Pulmonary artery endothelial cell (primary cell): ENCODE results near the gene DMD. TPM values are rescaled to one million over a fixed set of nuclear protein-coding genes. Genes with fewer than 3 reads are reported as not detected.

ENCODE experiments used
- DNase-seq: peaks from one replicate; pipeline ENCODE4 v3.0.0-alpha.2; 2011; ENCODE audit warnings: low read depth, low spot score
- total RNA-seq: library from RNA; depleted of rRNA; stranded (reverse); fragments of >200 nt; gene quantifications from 2 replicates; pipeline ENCODE4 v1.2.3, GENCODE V29; 2014

Gene DMD
- total RNA-seq, 1 donor from 2014 or later, result 5.7 TPM

- no peak for DNase-seq
These were observed 1896.4 kb downstream of the DMD start for GRCh38 chrX:31314921-31315320.

- no peak for DNase-seq
These were observed 1903.4 kb downstream of the DMD start for GRCh38 chrX:31307952-31308351.

GRCh38 chrX:31302573-31303075, 1908.7 kb downstream of the DMD start:
- DNase-seq, result no peak

DNA sequence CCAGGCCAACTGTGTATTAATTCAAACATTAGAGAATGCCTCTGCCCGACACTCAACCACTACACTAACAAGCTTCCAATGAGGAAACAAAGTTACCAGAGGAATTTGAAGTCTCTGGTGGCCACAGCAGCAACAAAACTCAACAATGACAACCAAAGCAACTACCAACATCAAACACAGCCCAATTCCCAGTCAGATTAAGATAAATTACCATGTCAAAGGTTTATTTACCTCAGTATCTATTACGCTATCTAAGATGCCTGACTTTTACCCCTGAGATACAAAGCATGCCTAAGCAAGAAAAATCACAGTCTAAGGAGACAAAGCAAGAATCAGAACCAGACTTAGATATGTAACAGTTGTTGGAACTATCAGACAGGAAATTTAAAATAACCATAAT, 1909.4 kb downstream of the DMD start:
- no peak for DNase-seq

DNA sequence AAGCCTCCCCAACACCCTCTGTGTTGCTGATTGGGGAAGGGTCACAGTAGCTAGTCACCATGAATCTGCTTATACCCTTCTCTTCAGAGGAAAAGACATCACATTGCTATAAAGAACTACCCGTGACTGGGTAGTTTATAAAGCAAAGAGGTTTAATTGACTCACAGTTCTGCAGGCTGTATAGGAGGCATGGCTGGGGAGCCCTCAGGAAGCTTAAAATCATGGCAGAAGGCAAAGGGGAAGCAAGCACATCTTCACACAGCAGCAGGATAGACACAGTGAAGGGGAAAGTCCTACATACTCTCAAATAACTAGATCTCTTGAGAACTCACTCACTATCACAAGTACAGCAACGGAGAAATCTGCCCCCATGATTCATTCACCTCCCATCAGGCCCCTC, 1910.1 kb downstream of the DMD start:
- DNase-seq, result no peak

- DNase-seq, result no peak
These were observed 1912.4 kb downstream of the DMD start for GRCh38 chrX:31298916-31299315.

DNA sequence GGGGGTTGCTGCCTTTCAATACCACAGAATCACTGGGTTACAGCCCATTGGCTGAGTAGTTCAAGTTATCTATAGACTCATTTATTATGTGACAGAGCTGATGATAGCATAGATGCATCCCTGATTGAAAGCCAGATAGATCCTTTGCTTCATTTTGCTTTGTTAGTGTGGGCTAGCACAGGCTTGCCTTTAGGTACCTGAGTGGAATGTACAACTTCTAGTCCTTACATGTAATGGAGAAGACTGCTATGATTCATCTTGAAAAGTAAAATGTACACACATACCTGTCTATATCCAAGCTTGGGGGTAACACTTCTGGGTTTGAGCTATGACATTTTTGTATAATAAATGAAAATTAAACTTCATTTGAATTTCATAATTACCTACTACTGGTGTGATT, 1913.5 kb downstream of the DMD start:
- DNase-seq, result no peak

GRCh38 chrX:31294475-31294874, 1916.9 kb downstream of the DMD start:
- DNase-seq, result no peak

GRCh38 chrX:31293409-31293808, 1917.9 kb downstream of the DMD start:
- no peak for DNase-seq

DNA sequence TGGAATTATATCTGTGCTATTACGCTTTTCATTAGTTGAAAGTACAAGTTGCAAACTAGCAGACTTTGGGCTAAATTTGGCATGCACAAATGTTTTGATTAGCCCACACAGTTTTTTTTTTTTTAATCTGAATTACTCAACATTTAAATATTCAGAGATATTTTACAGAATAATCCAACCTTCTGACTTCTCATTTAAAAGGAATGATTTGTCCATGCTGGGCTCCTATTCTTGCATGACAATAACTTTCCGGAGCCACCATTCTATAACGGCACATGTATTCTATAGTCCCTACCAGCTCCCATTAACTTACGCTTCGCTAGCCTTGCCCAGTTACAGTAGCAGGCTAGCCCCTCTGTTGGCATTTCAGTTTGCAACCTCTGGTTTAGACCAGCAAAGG, 1920.2 kb downstream of the DMD start:
- DNase-seq, result no peak

- no peak for DNase-seq
These were observed 1923.5 kb downstream of the DMD start for GRCh38 chrX:31287861-31288260.

DNA sequence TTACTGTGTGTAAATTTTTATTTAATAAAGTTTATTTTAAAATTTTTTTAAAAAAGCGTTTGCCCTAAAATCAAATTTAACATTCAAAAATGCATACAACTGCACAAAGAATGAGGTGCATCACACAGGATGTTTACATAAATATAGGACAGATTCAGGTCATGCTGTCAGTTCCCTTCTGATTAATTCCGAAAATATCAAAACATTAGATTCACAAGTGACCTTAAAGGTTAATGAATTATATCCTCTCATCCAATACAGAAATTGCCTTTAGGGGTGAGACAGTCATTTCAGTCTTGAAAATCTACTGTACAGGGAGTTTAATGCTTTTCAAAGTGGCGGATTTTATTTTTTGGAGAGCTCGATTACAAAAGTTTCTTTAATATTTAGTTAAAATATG, 1930.8 kb downstream of the DMD start:
- no peak for DNase-seq

- DNase-seq, result no peak
These were observed 1932.0 kb downstream of the DMD start for GRCh38 chrX:31279359-31279758.

DNA sequence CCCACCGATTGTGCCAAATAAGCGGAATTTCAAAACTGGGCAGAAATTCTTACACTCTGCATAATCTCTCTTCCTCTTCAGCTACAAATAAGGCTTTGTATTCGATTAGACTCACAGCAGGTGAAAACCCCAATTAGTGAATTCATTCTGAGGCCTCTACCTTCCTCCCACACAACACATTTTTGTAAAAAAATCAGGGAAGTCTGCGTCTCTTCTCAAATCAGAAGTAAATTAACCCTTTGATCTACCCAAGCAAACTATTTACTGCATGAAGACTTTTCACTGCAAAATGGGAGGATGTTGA, 1938.9 kb downstream of the DMD start:
- no peak for DNase-seq

DNA sequence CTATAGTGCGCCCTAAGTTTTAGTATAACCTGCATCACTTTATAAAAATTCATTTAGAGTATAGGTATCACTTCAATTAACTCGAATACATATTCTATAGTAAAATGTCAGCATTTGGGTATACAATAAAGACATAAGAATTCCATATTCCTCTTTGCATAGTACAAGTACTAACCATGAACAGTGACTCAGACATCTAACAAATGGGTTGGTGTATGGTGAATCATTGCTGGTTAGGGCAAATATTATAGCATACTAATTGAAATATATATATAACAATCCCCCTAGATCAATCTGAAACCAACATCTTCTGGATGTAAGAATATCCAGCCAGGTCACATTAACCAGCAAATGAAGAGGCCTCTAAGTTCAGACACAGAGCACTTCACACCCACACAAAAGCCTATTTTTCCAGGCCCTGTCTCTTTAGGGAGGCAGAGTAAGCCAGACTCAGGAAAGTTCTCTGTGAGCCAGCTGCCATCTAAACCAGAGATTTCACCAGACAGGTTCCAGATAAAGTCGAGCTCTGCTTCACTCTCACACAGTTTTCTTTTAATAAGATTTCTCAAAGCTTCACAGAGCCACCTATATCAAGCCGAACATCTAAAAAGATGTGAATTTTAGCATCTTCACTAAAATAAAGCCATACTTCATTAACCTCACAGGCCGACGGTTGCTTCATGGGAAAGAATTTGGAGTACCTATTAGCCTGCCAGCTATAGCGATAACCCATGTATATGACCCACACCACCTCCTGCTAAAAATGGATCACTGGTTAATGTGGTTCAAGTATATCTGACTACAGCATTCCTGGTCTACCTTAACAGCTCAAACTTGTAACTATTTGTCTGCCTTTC, 1939.5 kb downstream of the DMD start:
- DNase-seq, result no peak

GRCh38 chrX:31269914-31270313, 1941.4 kb downstream of the DMD start:
- no peak for DNase-seq

- DNase-seq, result no peak
These were observed 1943.0 kb downstream of the DMD start for GRCh38 chrX:31268359-31268758.

GRCh38 chrX:31266203-31267076, 1944.9 kb downstream of the DMD start:
- no peak for DNase-seq

DNA sequence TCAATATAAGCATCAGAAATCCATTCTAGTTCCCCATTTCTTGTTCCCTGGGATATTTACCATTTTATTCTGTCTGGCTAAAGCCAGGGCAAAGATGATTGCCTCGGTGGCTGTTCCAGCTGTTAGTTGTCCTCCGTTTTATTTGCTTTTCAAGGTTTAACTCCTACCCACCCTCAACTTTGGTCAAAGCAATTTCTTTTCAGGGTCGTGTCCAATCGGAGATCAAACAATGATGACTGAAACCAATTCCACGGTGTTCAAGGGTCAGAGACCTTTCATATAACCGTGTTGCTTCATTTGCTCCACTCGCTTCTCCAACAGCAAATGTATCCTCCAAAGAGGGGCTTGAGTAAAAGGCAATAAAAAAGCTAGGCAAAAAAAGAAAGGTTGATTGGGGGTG, 1946.0 kb downstream of the DMD start:
- DNase-seq, result no peak

GRCh38 chrX:31260351-31260750, 1951.0 kb downstream of the DMD start:
- DNase-seq, result no peak

GRCh38 chrX:31258166-31258565, 1953.2 kb downstream of the DMD start:
- DNase-seq, result no peak

DNA sequence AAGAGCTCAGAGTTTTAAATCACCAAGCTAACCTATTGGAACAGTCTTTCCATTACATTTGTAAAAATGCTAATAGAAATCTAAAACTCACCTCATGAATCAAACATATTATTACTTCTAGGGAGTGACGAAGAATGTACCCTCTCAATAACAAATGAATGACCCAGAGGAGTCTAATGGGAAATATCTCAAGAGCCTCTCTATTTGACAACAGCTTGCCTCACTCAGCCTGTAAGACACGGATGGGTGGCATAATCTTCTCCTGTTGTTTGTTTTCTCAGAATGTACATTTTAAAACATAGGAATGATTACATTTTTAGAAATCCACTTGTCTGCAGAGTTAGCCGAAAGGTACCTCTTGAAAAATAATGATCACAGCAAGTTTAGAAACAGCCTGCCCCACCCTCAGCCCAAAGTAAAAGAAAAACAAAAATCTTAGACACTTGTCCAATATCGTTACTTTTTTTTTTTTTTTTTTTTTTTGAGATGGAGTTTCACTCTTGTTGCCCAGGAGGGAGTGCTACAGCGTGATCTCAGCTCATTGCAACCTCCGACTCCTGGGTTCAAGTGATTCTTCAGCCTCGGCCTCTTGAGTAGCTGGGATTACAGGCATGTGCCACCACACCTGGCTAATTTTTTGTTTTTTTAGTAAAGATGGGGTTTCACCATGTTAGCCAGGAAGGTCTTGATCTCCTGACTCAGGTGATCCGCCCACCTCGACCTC, 1955.9 kb downstream of the DMD start:
- DNase-seq, result no peak
